GM19035 (cell line): ENCODE data around the gene HPS4.
"Not testable (repeated sequence)": the region's sequence is repeated elsewhere in the genome, so short reads cannot be mapped to it uniquely, and the experiment has no call there.

Experiments used
- ATAC-seq: cut with Tn5 transposase; IDR thresholded peaks from one replicate; pipeline ENCODE4 v1.9.1; 2021; ENCODE audit not compliant: unreplicated experiment

The HPS4 gene

GRCh38 chr22:26483439-26484359 is at the start of gene HPS4, which contains the start of gene SRRD:
HPS4 (minus strand) TSS chr22:26483783; CDS start chr22:26481762, 2,021 bp downstream.
SRRD (plus strand) TSS chr22:26483877; CDS start chr22:26483891, 14 bp downstream.
- ATAC-seq = peak; percentile 69

GRCh38 chr22:26529345-26529744 is 45.8 kb upstream of the HPS4 start:
- no peak for ATAC-seq

- ATAC-seq = not testable (repeated sequence)
Observed at GRCh38 chr22:26528518-26528917, 44.9 kb upstream of the HPS4 start.

- ATAC-seq = no peak
Observed at GRCh38 chr22:26527574-26528465, 44.2 kb upstream of the HPS4 start.

- ATAC-seq = no peak
Observed at GRCh38 chr22:26527167-26527566, 43.6 kb upstream of the HPS4 start.

- no peak for ATAC-seq
Observed at GRCh38 chr22:26525946-26526564, 42.5 kb upstream of the HPS4 start.

- no peak for ATAC-seq
Observed at GRCh38 chr22:26524870-26525269, 41.3 kb upstream of the HPS4 start.

GRCh38 chr22:26522592-26522991 is 39.0 kb upstream of the HPS4 start:
- ATAC-seq = no peak

- no peak for ATAC-seq
Observed at GRCh38 chr22:26522012-26522411, 38.4 kb upstream of the HPS4 start.

- ATAC-seq = no peak
Observed at GRCh38 chr22:26517429-26517828, 33.8 kb upstream of the HPS4 start.

- no peak for ATAC-seq
Observed at GRCh38 chr22:26516503-26516902, 32.9 kb upstream of the HPS4 start.

- no peak for ATAC-seq
Observed at GRCh38 chr22:26515931-26516330, 32.3 kb upstream of the HPS4 start.

- ATAC-seq = no peak
Observed at GRCh38 chr22:26514419-26515161, 31.0 kb upstream of the HPS4 start.

GRCh38 chr22:26513838-26514237 is 30.3 kb upstream of the HPS4 start:
- no peak for ATAC-seq

GRCh38 chr22:26512149-26512793 is 28.7 kb upstream of the HPS4 start, which contains the start of gene TFIP11:
TFIP11 (minus strand) TSS chr22:26512473; CDS start chr22:26510272, 2,201 bp downstream.
- ATAC-seq = peak; percentile 97

- no peak for ATAC-seq
Observed at GRCh38 chr22:26508148-26508547, 24.6 kb upstream of the HPS4 start.

GRCh38 chr22:26503758-26504157 is 20.2 kb upstream of the HPS4 start:
- ATAC-seq = no peak

GRCh38 chr22:26502688-26503561 is 19.3 kb upstream of the HPS4 start:
- ATAC-seq = no peak

GRCh38 chr22:26501996-26502395 is 18.4 kb upstream of the HPS4 start:
- ATAC-seq = no peak
